ENCODE data around the gene LRRFIP1.

Gene LRRFIP1

DNA sequence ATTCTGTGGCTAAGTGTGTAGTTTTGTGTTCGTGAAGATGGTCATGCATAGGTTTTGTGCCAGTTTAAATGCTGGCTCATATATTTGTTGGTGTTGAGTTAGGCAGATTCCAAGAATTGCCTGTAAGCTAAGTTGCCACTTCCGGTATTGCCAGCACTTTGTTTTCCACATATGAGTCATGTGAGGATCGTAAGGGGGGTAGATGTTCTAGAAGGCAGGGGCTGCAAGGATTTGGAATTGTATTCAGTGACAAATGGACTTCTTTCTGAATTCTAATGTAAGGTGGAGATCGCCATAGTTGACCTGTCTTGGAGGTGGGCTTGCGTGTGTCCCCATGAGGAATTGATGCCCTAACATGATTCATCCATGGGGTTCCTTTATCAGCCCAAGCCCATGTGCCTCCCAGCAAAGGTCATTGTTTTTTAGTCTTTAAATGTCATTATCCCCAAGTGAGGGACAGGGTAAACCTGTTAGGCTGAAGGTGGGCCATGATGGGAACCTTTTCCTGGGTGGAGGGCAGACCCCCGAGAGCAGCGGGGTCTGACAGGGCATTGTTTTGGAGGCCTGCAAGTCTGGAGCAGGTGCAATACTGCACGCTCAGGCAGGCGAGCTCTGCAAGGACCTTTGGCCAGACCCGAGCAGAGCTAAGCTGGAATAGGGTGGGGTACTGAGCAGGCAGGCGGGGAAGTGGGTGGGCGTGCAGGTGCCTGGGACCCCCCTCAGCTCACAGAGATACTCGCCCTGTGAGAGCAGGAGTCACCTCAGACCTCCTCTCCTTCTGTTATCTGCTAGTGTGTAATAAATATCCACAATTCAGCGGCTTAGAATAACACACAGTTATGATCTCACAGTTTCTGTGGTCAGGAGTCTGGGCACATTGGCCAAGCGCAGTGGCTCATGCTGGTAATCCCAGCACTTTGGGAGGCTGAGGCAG is 77.4 kb downstream of the LRRFIP1 start:
- no peak overlapping the region for H3K4me3 ChIP-seq (ENCODE audit: low read depth, low read length)
- TF ChIP-seq CTCF (IDR thresholded peaks at IDR 0.05; ENCODE audit: borderline replicate concordance, insufficient read depth, low read depth, low read length), result no peak

DNA sequence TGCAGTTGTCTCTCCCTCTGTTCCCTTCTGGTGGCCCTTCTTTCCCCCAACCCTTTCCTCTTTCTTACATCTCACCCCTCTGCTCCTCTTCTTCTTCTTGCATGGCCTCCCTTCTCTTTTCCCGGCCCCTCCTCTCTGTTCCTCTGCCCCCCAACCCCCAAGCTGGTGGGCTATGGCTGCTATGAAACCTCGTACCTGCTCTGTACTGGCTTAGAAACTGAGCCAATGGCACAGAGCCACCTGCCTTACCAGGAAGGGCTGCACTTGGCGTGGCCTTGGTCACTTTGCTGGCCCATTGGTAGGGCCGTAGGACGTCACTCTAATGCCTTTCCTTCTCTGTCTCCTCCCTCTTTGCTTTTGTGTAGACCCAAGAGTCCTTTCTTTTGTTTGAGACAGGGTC is 78.9 kb downstream of the LRRFIP1 start:
- TF ChIP-seq CTCF (IDR thresholded peaks at IDR 0.05; ENCODE audit: borderline replicate concordance, insufficient read depth, low read depth, low read length), result no peak
- H3K4me3 ChIP-seq (ENCODE audit: low read depth, low read length), result no peak overlapping the region

DNA sequence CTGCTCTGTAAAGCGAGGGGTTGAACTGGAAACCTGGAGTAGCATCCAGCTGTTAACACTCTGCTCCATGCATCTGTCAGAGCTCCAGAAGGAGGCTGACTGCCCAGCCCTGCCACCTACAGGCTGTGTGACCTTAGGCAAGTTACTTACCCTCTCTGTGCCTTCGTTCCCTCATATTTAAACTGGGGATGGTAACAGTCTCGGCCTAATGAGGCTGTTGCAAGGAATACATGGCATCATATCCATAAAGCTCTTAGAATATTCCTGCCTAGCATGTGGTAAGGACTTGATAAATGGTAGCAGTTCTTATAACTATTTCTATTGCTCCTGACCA is 80.6 kb downstream of the LRRFIP1 start:
- TF ChIP-seq CTCF (IDR thresholded peaks at IDR 0.05; ENCODE audit: borderline replicate concordance, insufficient read depth, low read depth, low read length), result no peak
- H3K4me3 ChIP-seq (ENCODE audit: low read depth, low read length), result no peak overlapping the region

- no peak overlapping the region for H3K4me3 ChIP-seq (ENCODE audit: low read depth, low read length)
- no peak for TF ChIP-seq CTCF (IDR thresholded peaks at IDR 0.05; ENCODE audit: borderline replicate concordance, insufficient read depth, low read depth, low read length)
These were observed 81.1 kb downstream of the LRRFIP1 start for GRCh38 chr2:237708491-237708890.

- TF ChIP-seq CTCF (IDR thresholded peaks at IDR 0.05; ENCODE audit: borderline replicate concordance, insufficient read depth, low read depth, low read length), result no peak
- no peak overlapping the region for H3K4me3 ChIP-seq (ENCODE audit: low read depth, low read length)
These were observed 81.6 kb downstream of the LRRFIP1 start for GRCh38 chr2:237708961-237709360.

GRCh38 chr2:237711458-237712150 is 84.2 kb downstream of the LRRFIP1 start:
- TF ChIP-seq CTCF (IDR thresholded peaks at IDR 0.05; ENCODE audit: borderline replicate concordance, insufficient read depth, low read depth, low read length), result no peak
- H3K4me3 ChIP-seq (ENCODE audit: low read depth, low read length), result no peak overlapping the region

Measured in GM12875 (cell line).